NCI-H128 (cell line): Measurements from ENCODE around the gene COL12A1.
"Not testable (repeated sequence)": the region's sequence is repeated elsewhere in the genome, so short reads cannot be mapped to it uniquely, and the experiment has no call there.

Experiments used
- DNase-seq: peaks from one replicate; lab custom pipeline; 2025; ENCODE audit not compliant: unreplicated experiment; lab: John Stamatoyannopoulos, UW

COL12A1 gene

DNA sequence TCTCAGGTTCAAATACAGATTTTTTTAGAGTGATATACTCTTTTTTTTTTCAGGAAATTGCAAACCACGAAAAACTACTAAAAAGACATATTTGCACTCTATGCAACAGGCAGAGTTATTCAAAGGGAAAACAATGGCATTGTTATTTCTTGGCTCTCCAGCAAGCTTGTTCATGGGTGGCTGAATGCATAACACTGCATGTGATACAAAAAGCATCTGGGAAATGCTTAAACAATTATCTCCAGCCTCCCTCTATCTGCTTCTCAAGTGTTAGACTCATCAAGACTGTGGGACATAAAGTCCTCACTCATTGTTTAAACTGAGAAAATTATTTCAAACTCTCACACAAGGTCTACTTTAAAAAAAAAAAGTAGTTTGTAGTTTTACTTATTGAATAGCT, 7.3 kb upstream of the COL12A1 start:
- no peak for DNase-seq

DNA sequence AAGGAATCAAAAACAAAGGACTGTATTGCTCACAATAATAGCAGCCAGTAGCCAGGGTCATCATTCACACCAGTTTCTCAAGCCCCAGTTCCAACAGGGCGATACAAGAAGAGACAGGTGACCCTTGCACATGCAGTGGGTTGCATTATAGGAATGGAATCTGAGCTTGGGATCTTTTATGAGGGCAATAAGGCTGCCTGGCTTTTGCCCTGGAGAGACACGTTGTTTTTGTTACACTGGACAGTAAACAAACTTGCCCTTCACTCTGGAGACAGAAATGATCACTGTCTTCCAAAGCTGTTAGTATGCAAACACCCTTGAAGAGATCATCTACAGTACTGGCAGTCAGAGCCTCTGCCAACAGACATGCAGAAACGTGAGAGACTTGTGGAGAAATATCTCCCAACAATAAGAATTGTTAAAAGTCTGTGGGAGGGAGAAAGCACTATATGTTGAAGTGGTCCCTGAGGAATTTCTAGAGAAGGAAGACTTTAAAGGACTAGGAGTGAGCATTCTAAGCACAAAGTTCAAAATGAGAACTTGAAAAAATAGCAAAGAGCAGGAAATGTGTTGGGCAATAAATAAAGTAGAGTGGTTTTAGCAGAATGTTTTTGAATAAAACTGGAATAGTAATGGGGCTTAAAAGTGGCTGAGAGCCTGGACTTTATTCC, 6.2 kb upstream of the COL12A1 start:
- DNase-seq, result no peak

DNA sequence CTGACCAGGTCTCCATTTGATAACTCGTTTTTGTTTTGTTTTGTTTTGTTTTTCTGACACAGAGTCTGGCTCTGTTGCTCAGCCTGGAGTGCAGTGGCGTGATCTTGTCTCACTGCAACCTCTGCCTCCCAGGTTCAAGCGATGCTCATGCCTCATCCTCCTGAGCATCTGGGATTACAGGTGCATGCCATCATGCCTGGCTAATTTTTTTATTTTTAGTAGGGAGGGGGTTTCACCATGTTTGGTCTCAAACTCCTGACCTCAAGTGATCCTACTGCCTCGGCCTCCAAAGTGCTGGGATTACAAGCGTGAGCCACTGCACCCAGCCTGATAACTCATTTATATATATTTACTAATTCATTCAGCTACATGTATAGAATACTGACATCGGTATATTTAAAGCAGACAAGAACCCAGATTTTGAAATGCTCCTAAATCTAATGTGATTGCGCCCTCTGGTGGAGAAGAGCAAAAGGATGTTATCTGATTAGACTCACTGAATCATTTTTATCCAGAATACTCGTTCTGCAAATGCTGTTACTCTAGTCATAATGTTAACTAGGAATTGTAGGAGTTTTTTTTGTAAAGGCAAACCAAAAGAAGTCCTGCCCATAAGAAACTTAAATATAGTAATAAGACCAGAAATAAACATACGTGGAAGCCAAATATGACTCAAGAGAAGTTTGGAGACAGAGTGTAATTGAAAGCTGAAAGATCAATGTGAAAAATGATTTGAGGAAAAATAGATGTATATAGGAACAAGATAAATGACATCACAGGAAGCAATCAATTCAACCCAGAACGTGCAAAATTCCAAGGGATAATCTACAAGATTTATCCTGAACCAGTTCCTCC, 5.3 kb upstream of the COL12A1 start:
- DNase-seq, result peak; percentile 22

DNA sequence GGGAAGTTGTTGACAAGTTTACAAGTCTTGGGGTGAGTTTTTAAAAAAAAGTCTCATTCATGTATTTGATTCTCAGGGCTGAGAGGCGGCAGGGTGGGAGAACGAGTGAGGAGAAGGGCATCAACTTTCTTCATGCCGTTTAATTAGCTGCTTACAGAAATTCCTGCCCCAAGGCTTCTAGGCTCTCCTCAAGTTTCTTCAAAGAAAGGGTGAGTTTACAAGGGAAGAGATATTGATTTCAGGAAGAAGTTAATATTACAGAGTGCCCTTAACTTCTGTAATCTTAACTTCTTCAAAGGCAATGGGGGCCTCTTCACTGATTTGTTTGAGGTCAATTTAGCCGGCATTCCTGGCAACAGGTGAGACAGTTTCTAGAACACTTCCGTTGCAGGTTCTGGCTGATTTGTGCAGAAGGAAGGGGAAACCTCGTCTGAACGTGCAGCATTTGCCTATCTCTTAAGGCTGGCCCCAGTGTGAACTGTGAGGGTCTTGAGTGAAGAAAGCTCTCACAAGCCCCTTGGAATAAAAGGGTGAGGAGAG, 3.4 kb upstream of the COL12A1 start:
- no peak for DNase-seq

DNA sequence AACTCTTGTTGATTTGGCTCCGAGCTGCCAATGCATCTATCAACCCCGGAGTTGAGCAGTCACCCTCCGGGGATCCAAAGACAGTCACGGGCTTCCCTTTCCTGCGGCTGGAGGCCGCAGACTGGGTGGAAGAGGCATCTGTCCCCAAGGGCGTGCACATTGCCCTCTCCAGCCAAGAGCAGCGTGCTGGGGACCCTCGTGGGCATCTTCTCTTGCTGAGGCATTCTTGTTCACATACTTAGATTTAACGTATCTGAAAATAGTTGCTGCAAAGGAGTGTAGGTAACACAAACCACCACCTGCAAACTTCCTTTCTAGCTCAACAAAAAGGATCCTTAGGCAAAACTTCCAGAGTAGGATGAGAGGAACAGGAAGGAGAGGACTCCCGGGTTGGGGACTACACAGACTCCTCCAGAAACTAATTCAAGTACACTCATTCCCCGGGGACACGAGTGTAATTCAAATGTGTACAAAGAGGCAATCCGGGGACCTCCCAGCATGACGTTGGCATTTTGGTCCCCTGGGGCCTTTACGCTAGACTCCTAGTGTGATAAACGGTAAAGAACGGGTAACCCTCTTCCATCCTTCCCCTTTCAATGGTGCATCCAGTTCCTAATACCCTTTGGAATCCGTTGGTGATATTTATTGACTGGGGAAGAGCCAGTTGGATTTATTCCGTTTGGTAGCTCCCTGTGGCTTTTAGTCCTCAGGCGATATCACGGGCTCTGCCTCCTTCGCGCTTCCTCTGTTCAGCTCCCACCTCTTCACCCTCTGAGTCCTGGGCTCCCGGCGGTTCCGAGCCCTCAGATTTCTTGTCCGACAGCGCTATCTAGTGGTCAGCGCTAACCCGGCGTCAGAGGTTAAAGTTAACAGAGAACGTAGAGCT, 2.7 kb upstream of the COL12A1 start:
- DNase-seq, result peak; percentile 20

DNA sequence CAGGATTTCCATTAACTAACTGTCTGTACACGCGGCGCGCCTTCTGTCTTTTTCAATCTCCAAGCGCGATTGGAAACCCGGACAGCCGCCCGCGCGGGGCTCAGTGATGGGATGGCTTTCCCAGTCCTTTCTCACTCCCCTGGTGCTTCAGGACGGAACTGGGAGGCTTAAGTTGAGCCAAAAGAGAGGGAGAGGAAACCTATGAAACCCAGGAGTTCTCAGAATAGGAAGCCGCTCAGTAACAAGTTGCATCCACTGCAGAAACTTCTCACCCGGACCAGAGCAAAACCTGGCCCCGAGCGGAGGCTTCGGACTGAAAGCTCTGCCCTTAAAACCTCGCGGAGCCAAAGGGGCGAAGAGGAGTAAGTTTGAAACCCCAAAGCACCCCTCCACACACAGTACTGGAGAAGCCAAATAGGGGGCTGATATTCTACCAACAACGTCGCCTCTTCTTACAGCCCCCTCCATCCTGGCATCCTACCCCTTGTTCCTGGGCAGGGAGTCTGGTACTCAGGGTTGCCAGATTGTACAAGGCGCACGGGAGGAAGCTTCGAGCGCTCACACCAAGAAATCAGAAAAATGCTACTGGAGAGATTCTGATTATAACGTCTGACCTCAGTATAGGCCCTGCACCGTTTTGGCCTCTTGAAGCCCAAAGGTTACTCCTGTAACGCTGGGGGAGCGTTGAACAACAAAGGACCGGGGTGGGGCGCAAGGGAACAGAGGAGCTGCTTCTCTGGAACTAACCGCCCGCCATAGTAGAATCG, 906 bp upstream of the COL12A1 start:
- DNase-seq, result no peak

DNA sequence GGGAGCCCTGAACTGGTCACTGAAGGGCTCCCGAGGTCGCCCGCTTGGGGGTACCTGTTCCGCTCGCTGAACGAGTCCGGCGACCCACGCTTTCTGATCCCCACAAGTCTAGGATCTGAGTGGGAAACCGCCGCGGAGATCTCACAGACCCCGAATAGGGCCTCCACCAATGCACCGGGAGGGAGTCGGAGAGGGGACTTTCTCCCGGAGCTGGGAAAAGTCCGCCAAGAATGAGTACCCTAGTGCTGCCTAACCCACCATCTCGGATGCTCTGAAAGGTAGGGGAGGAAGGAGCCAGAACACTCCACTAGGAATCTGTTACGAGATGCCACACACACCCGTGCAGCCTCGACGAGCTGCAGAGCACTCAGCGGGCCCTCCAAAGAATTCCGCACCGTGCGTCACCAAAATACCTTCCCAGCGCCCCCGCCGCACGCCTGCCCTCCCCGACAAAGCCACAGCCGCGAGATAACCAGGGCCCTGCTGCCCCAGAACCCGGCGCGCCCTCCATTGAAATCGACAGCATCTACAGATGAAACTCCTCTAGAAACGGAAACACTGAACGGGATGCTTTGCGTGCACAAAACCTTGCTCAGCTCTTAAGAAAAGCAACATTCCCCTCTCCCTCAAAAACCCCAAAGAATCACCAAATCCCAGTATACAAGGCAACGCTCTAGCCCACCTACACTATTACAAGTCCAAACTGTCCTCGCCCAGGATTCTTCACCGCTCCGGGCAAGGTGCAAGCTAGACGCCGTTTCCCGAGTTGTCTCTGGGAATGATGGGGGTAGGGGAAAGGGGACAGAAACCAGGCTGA, 686 bp downstream of the COL12A1 start:
- no peak for DNase-seq

DNA sequence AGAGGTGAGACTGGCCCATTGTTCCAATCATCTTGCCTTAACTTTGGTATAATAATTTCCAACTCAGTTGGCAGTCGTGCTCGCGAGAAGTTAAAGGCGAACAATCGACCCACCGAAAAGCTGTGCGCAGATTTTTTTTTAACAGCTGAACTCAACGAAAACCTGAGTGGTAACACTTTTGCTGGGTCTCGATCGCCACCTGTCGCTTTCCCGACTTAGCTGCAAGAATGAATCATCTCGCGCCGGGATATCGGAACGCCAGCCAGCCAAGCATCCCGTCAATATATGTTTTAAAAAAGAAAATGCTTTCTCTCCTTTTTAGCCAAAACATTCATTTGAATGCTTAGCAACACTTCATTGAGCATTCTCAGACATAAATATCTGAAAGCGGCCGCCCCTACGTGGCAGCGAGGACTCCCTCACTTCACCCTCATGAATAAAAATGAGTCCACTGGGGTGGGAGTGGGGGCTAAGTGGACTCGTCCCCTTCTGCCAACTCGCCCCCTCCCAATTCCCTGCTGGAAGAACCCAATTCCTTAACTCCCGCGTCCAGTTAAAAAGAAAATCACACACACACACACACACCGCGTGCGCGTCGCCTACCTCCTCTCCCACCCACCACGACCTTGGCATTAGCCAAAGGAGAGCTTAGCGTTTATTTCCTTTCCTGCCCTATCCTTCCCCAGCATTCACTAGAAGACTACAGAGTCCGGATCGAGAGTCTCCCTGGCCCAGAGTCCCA, 1.5 kb downstream of the COL12A1 start:
- peak; percentile 4 for DNase-seq

DNA sequence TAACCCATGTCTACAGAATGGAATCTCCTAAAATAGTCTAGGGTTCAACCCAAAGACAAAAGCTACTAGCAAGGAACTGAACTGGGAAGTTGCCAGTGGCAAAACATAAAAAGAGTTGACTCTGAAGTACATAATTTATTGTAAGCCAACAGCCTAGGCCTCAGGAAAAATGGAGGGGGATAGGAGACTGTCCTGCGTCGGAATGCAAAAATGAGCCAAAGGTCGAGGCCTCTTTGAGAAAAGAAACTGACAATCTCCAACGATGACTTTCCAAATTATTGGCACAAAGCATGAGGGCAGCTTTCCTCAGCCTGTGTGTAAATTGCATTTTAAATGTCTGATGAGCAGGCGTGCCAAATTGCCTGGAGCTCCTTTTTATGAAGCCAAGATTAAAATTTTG, 2.1 kb downstream of the COL12A1 start:
- no peak for DNase-seq

DNA sequence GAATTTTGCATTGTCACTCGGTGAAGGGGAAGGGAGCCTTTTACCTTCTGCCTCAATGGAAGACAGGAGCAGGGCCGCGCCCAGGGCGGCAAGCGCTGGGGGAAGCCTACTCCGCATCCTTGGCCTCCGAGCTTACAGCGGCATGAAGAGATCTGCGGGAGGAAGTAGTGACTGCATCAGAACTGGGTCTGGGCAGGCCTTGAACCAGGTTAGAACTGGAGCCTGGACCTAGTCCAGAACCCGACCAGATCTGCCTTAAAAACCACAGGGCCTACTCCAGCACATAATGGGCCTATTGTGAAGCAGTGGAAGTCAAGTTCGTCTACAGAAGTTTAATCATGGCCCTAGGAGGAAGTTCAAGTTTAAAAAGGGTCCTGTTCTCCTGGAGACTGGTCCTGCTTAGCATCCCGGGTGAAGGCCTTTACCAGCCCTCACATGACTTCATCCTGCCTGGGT, 3.1 kb downstream of the COL12A1 start:
- DNase-seq, result no peak

DNA sequence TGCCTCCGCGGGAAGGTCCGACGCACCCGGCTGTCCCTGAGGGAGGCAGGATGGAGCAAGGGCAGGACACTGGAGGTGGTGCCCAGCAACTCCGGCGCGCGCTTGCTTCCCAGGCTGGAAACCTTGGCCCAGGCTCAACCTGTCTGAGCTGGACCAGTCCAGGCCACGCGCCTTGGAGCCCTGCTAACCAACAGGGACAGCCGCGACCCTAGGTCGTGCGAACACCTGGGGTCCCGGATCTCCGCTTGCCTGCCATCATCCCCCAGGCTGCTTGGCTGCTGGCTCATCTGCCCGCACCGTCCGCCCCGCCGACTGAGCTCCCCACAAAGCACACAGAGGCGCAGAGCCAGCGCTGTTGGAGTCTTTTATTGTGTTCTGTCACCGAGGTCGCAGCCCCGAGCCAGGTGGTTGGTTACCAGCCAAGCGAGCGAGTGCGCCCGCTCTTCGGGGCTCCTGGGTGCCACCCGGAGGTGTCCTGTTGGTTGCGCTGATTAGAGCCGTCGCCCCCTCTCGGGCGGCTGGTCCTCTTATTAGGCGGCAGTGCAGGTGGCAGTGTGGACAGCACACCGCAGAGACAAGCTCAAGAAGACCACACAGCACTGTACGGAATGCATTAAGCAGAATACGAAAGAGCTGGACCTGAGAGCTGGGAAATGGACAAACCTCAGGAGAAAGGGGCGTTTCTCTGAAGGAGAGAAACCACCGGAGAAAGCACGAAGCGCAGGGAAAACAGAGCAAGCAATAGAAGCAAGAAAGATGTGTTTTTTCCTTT, 3.8 kb downstream of the COL12A1 start:
- no peak for DNase-seq

DNA sequence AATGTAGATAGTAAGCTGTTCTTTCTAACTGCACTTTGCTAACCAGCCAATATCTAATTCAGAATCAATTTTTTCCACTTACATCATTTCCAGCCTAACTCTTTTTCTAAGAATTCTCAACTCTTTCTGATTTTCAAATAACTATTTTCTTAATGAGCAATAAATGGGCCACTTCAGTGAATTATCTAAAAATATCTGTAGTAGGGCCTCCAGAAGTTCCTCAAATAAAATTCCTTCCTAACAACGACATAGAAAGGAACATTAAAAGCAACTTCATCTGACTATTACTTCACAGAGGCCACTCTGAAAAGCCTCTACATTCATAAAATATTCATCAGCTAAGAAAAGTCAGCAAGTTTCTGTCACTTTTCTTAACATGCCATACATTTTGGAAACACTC, 4.8 kb downstream of the COL12A1 start:
- no peak for DNase-seq

DNA sequence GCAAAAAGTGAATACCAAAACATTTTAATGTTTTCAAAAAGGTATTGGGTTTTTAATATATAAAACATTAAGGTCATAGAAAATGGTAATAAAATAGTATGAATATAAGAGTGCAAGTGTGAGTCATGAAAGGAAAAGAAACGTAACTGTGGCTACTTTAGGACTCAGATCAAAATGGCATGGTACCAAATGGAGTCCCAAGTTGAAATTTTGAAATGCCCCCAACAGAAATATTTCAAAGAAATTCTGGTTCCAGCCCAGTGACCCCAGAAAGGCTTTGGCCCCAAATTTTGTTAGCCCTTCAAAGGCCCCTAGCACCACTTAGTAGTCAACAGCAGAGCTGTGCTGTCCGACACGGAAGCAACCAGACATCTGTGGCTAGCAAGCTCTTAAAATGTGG, 6.0 kb downstream of the COL12A1 start:
- no peak for DNase-seq

DNA sequence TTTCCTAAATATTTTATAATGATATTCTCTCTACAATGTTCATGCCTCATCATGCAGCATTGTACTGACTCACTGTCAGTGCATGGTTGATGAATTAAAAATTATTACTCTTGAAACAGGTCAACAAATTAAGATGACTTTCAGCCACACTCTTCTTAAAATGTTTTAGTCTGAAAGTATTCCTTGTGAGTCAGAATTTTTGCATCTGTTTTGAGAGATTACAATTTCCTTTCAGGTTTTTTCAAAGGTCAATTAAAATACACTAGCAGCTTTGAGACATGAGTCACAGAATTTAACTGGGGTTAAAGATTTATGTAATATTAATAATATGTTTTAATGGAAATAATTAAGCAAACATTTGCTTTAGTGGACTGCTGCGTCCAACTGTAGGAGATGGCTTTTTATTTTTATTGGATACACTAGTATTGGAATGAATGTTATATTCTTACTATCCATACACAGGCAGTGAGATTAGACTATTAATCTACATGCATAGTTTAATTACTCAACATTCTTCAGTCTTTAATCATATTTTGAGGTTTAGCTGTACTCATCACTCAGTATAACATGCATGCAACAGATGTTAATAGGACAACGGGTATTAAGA, 9.7 kb downstream of the COL12A1 start:
- DNase-seq, result no peak

DNA sequence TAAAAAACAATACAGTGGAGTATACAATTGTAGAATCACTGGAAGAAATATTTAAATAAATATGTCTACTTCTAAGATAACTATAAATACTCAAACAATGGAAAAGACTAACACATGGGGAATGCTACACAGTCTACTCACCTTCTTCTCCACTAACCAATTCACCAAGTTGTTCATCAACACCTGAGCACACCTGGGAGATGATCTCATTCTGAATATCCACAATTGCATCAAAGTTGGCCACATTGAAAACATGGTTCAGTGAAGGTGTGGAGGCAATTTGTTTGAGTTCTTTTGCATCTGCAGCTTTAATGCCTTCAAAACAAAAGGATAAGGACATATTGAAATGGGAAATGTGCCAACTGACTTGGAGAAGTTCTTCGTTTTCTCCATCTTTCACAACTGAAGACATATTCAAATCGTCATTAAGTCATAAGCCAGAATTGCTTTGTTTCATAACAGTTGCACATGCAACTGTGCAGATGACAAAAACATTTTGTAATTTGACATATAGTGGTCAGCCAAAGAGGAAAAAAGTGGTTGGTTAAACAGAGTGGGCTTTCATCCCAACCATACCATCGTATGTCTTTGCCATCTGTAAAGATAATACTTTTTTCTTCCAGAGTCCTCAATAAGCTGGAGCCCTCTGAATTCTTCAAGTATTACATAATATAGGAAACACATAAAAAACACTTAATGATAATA, 17.5 kb downstream of the COL12A1 start:
- DNase-seq, result no peak

DNA sequence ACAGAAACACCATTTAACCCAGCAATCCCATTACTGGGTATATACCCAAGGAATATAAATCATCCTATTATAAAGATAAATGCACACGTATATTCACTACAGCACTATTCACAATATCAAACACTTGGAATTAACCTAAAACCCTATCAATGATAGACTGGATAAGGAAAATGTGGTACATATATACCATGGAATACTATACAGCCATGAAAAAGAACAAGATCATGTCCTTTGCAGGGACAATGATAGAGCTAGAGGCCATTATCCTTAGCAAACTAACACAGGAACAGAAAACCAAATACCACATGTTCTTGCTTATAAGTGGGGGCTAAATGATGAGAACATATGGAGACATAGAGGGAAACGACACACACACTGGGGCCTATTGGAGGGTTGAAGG, 19.3 kb downstream of the COL12A1 start:
- not testable (repeated sequence) for DNase-seq

DNA sequence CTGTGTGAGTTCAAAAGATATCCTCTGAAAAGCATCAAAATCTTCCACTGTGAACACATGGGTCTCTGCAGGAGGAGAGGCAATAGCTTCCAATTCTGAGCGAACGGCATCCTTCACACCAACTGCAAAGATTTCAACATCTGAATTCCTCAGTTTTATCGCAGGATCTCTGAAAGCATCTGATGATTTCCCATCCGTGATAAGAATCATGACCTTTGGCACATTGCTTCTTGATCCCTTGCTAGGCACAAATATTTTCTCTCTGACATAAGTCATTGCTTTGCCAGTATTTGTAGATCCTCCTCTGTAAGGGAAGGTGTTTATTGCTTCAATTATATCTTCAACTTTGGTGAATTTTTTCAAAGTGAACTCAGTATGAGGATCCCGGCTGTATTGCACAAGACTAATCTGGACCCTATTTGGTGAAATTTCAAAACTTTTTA, 22.7 kb downstream of the COL12A1 start:
- no peak for DNase-seq
